Breast epithelium (tissue), 4 donors: ENCODE measurements around the gene NOS2. TPM values are rescaled to one million over a fixed set of nuclear protein-coding genes. Genes with fewer than 3 reads are reported as not detected.

ENCODE experiments used
- DNase-seq, 2 donors: peaks; one replicate each; pipeline ENCODE4 v3.0.0-alpha.2; 2019; ENCODE audit warnings: low spot score in 2 of 2
- H3K27ac ChIP-seq, 2 donors: fragments of 200-600 bp; sonication (generic) in 1 of 2; one replicate each; pipeline ENCODE4 v1.5.1; 2016 to 2019; ENCODE audit warnings: mild to moderate bottlenecking in 1 of 2
- H3K27me3 ChIP-seq, 2 donors: fragments of 200-600 bp; sonication (generic) in 1 of 2; one replicate each; pipeline versions ENCODE4 v1.5.1 to v1.6.0; 2017 to 2019; ENCODE audit warnings: control low read depth in 1 of 2, mild to moderate bottlenecking in 1 of 2
- H3K36me3 ChIP-seq: fragments of 200-600 bp; one replicate; pipeline ENCODE4 v1.5.1; 2019
- H3K4me1 ChIP-seq, 2 donors: fragments of 200-600 bp; sonication (generic); one replicate each; pipeline ENCODE4 v1.5.1; 2016 to 2019; ENCODE audit warnings: control low read depth in 1 of 2
- H3K4me3 ChIP-seq, 3 donors: fragments of 200-600 bp; sonication (generic); 1 replicate in 2 of 3; 2 replicates in 1 of 3; pipeline ENCODE4 v1.5.1; 2016 to 2019; ENCODE audit warnings: mild to moderate bottlenecking in 3 of 3, moderate library complexity in 2 of 3
- H3K9me3 ChIP-seq, 2 donors: fragments of 200-600 bp; sonication (generic) in 1 of 2; one replicate each; pipeline ENCODE4 v1.5.1; 2016 to 2019; ENCODE audit warnings: control low read depth in 1 of 2
- POLR2A ChIP-seq: fragments of 450-650 bp; IDR thresholded peaks from one replicate; pipeline ENCODE4 v1.6.1; 2016; ENCODE audit warnings: antibody characterized with exemption, mild to moderate bottlenecking, moderate library complexity
- POLR2AphosphoS5 ChIP-seq, 3 donors: sonication (generic); formaldehyde crosslinking; IDR thresholded peaks; one replicate each; pipeline ENCODE4 v1.6.1; 2017; ENCODE audit warnings: antibody characterized with exemption in 3 of 3
- intact Hi-C: fragments of 100-400 bp; cut with DNase I; formaldehyde crosslinking; loops from one replicate; pipeline ENCODE4 v1.15.1; 2023; ENCODE audit warnings: low total_unique reads
- total RNA-seq, 3 donors: library from RNA; depleted of rRNA; stranded (reverse); fragments of >200 nt; gene quantifications; one replicate each; pipeline ENCODE4 v1.1.0, GENCODE V29; 2016
- TF ChIP-seq, protein P1 (sequence below), 3 donors: fragments of 450-650 bp; IDR thresholded peaks; one replicate each; pipeline ENCODE4 v1.5.1; 2016 to 2017; ENCODE audit warnings: antibody characterized with exemption in 3 of 3, mild to moderate bottlenecking in 3 of 3, moderate library complexity in 3 of 3

NOS2 gene
- total RNA-seq, 3 donors from 2014 or later: 0.16 to 0.33 (median 0.29) TPM

DNA sequence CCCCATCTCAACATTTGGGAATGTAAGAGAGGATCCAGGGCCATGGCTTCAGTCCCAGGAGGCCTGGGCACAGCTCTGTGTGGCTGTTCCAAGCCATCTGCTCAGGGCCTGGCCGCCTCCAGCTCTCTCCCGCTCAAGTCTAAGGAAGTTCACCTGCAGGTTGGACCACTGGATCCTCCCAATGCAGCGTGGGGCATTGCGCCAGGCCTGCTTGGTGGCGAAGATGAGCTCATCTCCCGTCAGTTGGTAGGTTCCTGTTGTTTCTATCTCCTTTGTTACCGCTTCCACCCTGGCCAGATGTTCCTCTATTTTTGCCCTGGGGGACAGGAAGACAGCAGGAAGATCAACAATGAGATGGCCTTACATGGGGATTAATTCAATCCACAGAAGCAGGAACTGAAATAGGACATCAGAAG lies 17.5 kb downstream of the NOS2 start:
- Histone ChIP-seq H3K4me3 (no peak overlapping the region), H3K4me1 (no peaks in the 10 kb centered on the region), H3K36me3 (no peaks in the 10 kb centered on the region), H3K27ac (no peak overlapping the region), H3K9me3 (no peaks in the 10 kb centered on the region), H3K27me3 (no peaks in the 10 kb centered on the region)
- DNase-seq: no peak
- intact Hi-C loops: no loop called here
- TF ChIP-seq POLR2AphosphoS5 (IDR thresholded peaks at IDR 0.05): no peak
- no peak for TF ChIP-seq POLR2A
- TF ChIP-seq, protein P1, sequence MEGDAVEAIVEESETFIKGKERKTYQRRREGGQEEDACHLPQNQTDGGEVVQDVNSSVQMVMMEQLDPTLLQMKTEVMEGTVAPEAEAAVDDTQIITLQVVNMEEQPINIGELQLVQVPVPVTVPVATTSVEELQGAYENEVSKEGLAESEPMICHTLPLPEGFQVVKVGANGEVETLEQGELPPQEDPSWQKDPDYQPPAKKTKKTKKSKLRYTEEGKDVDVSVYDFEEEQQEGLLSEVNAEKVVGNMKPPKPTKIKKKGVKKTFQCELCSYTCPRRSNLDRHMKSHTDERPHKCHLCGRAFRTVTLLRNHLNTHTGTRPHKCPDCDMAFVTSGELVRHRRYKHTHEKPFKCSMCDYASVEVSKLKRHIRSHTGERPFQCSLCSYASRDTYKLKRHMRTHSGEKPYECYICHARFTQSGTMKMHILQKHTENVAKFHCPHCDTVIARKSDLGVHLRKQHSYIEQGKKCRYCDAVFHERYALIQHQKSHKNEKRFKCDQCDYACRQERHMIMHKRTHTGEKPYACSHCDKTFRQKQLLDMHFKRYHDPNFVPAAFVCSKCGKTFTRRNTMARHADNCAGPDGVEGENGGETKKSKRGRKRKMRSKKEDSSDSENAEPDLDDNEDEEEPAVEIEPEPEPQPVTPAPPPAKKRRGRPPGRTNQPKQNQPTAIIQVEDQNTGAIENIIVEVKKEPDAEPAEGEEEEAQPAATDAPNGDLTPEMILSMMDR (IDR thresholded peaks at IDR 0.05): no peak

DNA sequence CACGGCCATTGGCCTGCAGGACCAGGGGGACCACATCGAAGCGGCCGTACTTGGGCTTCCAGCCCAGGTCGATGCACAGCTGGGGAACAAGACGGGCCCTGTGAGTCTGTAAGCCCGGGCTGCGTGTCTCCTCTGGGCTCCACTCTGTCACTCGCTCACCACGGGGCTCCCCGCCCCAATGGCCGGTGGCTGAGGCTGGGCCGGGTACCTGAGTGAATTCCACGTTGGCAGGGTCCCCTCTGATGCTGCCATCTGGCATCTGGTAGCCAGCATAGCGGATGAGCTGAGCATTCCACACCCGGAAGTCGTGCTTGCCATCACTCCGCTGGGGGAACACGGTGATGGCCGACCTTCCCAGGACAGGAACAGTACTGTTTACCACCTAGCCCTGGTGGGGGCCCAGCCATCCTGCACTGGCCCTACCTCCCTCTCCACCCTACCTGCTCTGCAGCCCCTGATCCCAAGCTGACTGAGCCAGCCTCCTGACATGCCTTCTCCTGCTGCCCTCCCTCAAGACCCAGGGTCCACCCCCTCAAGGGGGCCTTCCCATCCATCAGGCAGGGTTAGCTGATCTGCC lies 19.4 kb downstream of the NOS2 start:
- TF ChIP-seq POLR2AphosphoS5 (IDR thresholded peaks at IDR 0.05) (no peak), POLR2A (no peak)
- TF ChIP-seq, protein P1 (IDR thresholded peaks at IDR 0.05): no peak
- Histone ChIP-seq H3K36me3 (no peaks in the 10 kb centered on the region), H3K4me1 (no peaks in the 10 kb centered on the region), H3K4me3 (no peak overlapping the region), H3K9me3 (no peaks in the 10 kb centered on the region), H3K27me3 (no peaks in the 10 kb centered on the region), H3K27ac (no peak overlapping the region)
- no peak for DNase-seq
- intact Hi-C loops: no loop called here

DNA sequence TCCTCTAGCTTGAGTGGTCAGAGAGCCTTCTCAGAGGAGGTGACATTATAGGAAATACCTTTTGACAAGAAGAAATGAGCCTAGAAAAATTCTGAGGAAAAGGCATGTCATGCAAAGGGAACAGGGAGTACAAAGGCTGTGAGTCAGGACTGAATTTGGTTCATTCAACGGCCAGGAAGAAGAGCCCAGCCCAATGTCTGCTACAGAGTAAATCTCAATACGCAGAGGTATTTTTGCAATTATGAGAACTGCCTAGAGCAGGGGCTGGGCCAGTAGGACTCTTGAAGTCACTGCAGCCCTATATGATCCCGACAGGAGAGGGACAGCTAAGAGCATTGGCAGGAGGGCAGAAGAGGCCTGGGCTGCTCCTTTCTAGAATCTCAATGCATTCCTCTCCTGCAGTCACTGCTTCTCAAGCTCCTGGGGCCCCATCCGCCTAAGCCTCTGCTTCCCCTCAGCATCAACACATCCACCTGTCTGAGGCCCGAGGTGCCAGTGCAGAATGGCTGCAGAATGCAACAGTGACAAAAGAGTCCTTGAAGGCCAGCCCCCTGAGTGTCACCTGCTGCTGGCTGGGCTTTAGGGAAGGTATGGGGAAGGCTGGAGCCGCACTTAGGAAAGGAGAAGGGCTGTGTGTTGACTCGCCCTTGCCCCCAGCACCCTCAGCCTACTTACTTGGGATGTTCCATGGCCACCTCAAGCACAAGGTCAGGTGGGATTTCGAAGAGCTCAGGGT lies 20.1 kb downstream of the NOS2 start:
- DNase-seq: no peak
- TF ChIP-seq POLR2AphosphoS5 (IDR thresholded peaks at IDR 0.05) (no peak), POLR2A (no peak)
- TF ChIP-seq, protein P1 (IDR thresholded peaks at IDR 0.05): no peak
- H3K27ac ChIP-seq: no peak overlapping the region
- H3K9me3 ChIP-seq: no peaks in the 10 kb centered on the region
- no peaks in the 10 kb centered on the region for H3K4me1 ChIP-seq
- H3K36me3 ChIP-seq: no peaks in the 10 kb centered on the region
- no peak overlapping the region for H3K4me3 ChIP-seq
- intact Hi-C loops: no loop called here
- no peaks in the 10 kb centered on the region for H3K27me3 ChIP-seq

DNA sequence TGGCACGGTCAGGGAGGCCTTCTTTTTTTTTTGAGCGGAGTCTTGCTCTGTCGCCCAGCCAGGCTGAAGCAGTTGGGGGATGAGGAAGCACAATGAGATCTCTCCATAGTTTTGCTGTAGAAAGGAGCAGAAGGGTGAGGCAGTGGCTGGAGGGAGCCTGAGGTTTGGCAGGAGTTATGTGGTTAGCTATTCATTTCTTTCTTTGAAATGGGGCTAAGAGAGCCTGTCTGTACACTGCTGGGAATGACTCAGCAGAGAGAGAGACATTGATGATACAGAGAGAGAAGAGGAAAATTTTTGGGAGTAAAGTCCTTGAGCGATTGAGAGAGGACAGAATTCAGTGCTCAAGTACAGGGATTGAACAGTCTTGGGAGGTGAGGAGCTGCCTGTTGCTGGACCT lies 22.1 kb downstream of the NOS2 start:
- no peaks in the 10 kb centered on the region for H3K4me1 ChIP-seq
- H3K27ac ChIP-seq: peak overlapping the region; percentile 3 to 30
- H3K9me3 ChIP-seq: no peaks in the 10 kb centered on the region
- no peak for TF ChIP-seq POLR2AphosphoS5 (IDR thresholded peaks at IDR 0.05)
- no peak for TF ChIP-seq POLR2A
- TF ChIP-seq, protein P1 (IDR thresholded peaks at IDR 0.05): no peak
- H3K27me3 ChIP-seq: no peaks in the 10 kb centered on the region
- no peak overlapping the region for H3K4me3 ChIP-seq
- H3K36me3 ChIP-seq: no peaks in the 10 kb centered on the region
- intact Hi-C loops: no loop called here
- no peak for DNase-seq

DNA sequence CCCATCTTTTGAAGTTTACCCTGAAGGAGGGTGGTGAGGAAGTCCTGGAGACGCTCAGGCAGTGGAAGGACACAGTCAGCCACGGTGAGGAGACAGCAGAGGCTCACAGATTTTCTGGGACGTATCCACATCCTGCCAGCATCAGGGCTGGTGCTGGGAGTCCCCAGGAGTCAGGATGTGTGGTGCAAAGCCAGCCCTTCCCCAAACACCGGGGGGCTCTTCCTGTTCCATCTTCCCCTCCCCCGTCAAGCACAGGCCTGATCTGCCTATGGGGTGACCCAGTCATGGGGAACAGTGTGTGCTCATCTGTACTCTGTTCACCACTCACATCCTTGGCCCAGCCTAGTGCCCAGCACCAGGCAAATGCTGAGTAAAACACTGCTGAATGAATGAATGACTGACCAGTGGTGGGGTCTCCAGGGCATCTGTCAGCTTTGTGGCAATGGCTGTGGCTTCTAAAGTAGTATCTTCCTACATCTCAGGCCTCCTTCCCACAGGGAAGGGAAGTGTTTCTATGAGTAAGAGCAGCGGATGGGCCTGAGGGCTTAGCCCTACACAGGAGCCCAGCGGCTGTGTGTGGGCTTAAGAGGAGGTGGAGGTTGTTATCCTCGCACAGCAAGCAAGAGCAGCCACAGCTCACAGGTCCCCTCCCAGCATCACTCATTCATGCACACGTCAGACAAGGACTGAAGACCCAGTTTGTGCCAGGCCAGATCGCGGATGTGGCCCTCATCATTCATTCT lies 23.3 kb downstream of the NOS2 start:
- no peak overlapping the region for H3K4me3 ChIP-seq
- H3K27me3 ChIP-seq: no peaks in the 10 kb centered on the region
- no peaks in the 10 kb centered on the region for H3K9me3 ChIP-seq
- no peak for DNase-seq
- H3K27ac ChIP-seq: no peak overlapping the region
- intact Hi-C loops: no loop called here
- H3K36me3 ChIP-seq: no peaks in the 10 kb centered on the region
- no peak for TF ChIP-seq POLR2A
- no peaks in the 10 kb centered on the region for H3K4me1 ChIP-seq
